Stimulated activated naive CD8-positive, alpha-beta T cell treated with anti-CD3 and anti-CD28 coated beads, Interleukin-15, Interleukin-2, amounts not matched to agents 100 U/mL and 50 U/mL, for 24 hours (primary cell): Measurements from ENCODE around the gene CRYBG1.
"Not testable (repeated sequence)": the region's sequence is repeated elsewhere in the genome, so short reads cannot be mapped to it uniquely, and the experiment has no call there.

Experiments
- ATAC-seq: fragments of 150-1000 bp; cut with Tn5 transposase; one replicate; pipeline ENCODE4 v1.10.0; 2021
- DNase-seq: peaks from one replicate; pipeline ENCODE4 v3.0.0; 2021

The CRYBG1 gene

DNA sequence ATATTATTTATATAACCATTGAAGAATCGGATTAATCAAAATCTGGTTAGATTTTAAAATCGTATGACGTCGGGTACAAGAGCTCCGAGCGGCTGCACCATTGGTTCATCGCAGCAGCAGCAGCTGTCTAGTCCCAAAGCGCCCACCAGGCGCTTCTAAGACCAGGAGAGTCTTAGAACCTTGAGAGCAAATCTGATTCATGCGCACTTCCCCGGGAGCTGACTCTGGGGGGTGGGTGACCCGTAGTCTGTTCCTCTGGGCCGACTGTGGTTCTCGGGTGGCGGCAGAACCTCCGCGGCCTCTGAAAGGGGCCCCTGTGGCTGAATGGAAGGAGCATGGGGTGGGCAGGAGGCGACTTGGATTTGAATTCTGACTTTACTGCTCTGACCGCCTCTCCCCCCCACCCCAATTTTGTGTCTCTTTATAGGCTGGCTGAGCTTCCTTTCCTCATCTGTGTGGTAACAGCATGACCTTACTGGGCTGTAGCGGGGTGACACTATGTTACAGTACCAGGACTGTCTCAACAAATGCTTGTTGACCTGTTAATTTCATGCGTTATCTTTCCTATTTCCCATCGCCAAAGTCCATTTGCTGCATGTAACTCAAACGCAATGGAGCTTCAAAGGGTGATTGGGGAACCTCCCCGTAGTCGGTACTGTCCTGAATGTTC, 149.0 kb downstream of the CRYBG1 start:
- DNase-seq (peak; percentile 60), ATAC-seq (peak; percentile 45)

- peak; percentile 51 for ATAC-seq
- DNase-seq, result peak; percentile 75
These were observed 149.8 kb downstream of the CRYBG1 start for GRCh38 chr6:106510090-106510970.

DNA sequence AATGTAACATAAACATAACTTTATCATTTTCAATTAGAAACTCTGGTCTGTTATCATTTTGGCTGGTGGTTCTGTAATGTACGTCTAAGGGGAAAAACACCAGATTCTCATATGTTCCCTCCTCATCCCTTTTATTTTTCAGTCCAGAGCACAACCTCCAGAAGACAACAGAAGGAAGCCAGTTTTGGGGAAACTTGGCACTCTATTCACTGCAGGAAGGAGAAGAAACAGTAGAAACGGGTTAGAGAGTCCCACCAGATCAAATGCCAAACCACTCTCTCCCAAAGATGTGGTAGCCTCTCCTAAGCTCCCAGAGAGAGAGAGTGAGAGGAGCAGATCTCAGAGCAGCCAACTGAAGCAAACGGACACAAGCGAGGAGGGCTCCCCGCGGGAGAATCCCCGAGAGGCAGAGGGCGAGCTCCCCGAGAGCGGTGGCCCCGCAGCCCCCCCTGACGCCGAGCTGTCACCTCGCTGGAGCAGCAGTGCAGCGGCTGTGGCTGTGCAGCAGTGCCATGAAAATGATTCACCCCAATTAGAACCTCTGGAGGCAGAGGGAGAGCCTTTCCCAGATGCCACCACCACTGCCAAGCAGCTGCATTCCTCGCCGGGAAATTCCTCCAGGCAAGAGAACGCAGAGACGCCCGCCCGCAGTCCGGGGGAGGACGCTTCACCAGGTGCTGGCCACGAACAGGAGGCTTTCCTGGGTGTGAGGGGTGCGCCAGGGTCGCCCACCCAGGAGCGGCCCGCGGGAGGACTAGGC, 151.0 kb downstream of the CRYBG1 start:
- DNase-seq (peak; percentile 63), ATAC-seq (peak; percentile 17)

DNA sequence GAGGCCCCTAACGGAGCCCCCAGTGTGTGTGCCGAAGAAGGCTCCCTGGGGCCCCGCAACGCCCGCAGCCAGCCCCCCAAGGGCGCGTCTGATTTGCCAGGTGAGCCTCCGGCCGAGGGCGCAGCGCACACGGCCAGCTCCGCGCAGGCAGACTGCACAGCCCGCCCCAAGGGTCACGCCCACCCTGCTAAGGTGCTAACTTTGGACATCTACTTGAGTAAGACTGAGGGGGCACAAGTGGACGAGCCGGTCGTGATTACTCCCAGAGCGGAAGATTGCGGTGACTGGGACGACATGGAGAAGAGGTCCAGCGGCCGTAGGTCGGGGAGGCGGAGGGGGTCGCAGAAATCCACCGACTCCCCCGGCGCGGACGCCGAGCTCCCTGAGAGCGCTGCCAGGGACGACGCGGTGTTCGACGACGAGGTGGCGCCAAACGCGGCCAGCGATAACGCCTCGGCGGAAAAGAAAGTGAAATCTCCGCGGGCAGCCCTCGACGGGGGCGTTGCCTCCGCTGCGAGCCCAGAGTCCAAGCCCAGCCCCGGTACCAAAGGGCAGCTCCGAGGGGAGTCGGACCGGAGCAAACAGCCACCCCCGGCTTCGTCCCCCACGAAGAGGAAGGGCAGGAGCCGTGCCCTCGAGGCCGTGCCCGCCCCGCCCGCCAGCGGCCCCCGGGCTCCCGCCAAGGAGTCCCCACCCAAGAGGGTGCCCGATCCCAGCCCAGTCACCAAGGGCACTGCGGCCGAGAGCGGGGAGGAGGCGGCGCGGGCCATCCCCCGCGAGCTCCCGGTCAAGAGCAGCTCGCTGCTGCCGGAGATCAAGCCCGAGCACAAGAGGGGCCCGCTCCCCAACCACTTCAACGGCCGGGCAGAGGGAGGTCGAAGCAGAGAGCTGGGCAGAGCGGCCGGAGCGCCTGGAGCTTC, 151.8 kb downstream of the CRYBG1 start:
- DNase-seq, result peak; percentile 82
- ATAC-seq, result peak; percentile 60

GRCh38 chr6:106512968-106513574, 152.6 kb downstream of the CRYBG1 start:
- ATAC-seq, result no peak
- DNase-seq, result no peak

- ATAC-seq (no peak), DNase-seq (no peak)
These were observed 153.5 kb downstream of the CRYBG1 start for GRCh38 chr6:106513808-106514582.

- ATAC-seq, result no peak
- DNase-seq, result no peak
These were observed 154.0 kb downstream of the CRYBG1 start for GRCh38 chr6:106514583-106514885.

- ATAC-seq, DNase-seq: not testable (repeated sequence)
These were observed 155.1 kb downstream of the CRYBG1 start for GRCh38 chr6:106515582-106515981.

GRCh38 chr6:106516616-106517015, 156.1 kb downstream of the CRYBG1 start:
- no peak for DNase-seq
- ATAC-seq, result no peak

- ATAC-seq, result no peak
These were observed 157.2 kb downstream of the CRYBG1 start for GRCh38 chr6:106517706-106518105.

GRCh38 chr6:106518748-106519147, 158.2 kb downstream of the CRYBG1 start:
- ATAC-seq (no peak), DNase-seq (no peak)

More at GRCh38 chr6:106517706-106518105, 157.2 kb downstream of the CRYBG1 start:
- DNase-seq, result no peak

DNA sequence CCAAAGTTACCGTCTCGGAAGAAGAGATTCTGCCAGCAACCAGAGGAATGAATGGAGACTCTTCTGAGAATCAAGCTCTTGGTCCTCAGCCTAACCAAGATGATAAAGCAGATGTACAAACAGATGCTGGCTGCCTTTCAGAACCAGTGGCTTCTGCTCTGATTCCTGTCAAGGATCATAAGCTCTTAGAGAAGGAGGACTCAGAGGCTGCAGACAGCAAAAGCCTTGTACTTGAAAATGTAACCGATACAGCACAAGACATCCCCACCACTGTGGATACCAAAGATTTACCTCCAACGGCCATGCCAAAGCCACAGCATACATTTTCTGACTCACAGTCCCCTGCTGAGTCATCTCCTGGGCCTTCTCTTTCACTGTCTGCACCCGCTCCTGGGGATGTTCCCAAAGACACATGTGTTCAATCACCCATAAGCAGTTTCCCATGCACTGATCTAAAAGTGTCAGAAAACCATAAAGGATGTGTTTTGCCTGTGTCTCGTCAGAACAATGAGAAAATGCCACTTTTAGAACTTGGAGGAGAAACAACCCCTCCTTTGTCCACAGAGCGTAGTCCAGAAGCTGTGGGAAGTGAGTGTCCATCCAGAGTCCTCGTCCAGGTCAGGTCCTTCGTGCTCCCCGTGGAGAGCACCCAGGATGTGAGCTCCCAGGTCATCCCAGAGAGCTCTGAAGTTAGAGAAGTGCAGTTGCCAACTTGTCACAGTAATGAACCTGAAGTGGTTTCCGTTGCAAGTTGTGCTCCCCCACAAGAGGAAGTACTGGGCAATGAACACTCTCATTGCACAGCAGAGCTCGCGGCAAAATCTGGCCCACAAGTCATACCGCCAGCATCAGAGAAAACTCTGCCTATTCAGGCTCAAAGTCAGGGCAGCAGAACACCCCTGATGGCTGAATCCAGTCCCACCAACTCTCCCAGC, 159.2 kb downstream of the CRYBG1 start:
- DNase-seq (peak; percentile 76), ATAC-seq (peak; percentile 70)

DNA sequence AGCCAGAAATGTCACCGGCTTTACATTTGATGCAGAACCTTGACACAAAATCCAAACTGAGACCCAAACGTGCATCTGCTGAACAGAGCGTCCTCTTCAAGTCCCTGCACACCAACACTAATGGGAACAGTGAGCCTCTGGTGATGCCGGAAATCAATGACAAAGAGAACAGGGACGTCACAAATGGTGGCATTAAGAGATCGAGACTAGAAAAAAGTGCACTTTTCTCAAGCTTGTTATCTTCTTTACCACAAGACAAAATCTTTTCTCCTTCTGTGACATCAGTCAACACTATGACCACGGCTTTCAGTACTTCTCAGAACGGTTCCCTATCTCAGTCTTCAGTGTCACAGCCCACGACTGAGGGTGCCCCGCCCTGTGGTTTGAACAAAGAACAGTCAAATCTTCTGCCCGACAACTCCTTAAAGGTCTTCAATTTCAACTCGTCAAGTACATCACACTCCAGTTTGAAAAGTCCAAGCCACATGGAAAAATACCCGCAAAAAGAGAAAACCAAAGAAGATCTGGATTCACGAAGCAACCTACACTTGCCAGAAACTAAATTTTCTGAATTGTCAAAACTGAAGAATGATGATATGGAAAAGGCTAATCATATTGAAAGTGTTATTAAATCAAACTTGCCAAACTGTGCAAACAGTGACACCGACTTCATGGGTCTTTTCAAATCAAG, 160.3 kb downstream of the CRYBG1 start:
- peak; percentile 77 for DNase-seq
- peak; percentile 86 for ATAC-seq

DNA sequence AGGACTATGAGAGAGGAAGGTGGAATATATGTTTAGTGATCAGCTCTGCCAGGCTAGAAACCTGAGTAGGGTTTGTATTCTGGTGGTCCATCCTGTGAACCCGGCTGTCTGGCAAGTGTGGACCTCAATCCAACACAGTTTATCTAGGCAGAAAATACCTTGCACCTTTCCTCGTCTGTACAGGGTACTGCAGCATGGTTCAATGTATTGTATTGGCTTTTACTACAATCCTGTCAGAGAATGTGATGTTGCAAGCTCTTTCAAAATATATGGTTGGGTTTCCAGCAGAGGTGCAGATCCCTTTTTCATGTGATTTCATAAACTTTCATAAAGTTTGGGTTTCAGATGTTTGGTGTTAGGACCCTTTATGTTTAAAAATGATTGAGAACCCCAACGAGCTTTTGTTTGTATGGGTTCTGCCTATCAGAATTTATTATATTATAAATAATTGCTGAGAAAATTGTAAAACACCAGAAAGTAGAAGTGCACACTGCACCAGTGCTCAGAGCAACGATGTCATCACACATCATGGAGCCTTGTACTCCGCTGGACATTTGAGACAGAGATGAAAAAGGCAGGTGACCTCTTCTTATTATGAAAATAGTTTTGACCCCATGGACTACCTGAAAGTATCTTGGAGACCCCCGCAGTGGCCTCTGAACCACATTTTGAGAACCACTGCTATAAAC, 162.2 kb downstream of the CRYBG1 start:
- ATAC-seq (no peak), DNase-seq (no peak)

DNA sequence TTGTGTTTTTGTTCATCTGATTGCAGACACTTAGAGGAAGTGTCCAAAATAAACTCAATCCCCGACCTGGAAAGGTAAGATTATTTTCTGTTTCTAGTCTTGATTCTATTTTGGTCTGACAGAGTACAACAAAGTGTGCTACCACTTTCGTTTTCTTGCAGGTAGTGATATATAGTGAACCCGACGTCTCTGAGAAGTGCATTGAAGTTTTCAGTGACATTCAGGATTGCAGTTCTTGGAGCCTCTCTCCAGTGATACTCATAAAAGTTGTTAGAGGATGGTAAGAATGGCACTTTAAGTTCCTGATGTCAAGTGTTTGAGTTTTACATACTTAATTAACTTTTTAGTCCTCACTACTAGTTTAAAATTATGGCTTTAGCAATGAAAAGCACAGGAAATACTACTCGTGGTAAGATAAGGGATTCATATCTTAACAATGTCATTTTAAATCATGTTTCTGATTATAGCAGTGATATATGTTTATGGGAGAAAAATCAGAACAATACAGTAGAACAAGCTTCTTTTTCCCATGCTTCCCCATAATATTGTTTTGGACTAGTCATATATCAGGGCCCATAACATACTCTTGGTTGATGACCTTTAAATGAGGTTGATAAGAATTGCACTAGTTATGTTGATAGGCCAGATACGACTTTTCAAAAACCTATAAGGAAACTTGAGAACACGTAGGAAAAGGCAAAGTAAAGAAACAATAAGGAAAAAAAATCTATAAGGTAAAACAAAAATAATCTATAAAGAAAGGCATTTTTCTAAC, 164.8 kb downstream of the CRYBG1 start:
- DNase-seq (no peak), ATAC-seq (peak; percentile 37)

- ATAC-seq, result no peak
These were observed 165.4 kb downstream of the CRYBG1 start for GRCh38 chr6:106525882-106526275.

GRCh38 chr6:106527117-106527516, 166.6 kb downstream of the CRYBG1 start:
- ATAC-seq, result no peak
- DNase-seq, result no peak

More at GRCh38 chr6:106525882-106526275, 165.4 kb downstream of the CRYBG1 start:
- DNase-seq, result no peak
